GM19372 (cell line): ENCODE results near the gene CDR2.
A peak's percentile ranks its signal among the peaks of the same experiment; 100 is the strongest.
"Not testable (repeated sequence)": the region's sequence is repeated elsewhere in the genome, so short reads cannot be mapped to it uniquely, and the experiment has no call there.

Source experiments
- ATAC-seq: cut with Tn5 transposase; IDR thresholded peaks from one replicate; pipeline ENCODE4 v1.9.1; 2021; ENCODE audit warnings: mild to moderate bottlenecking, low read depth, moderate library complexity; ENCODE audit not compliant: unreplicated experiment

The CDR2 gene

DNA sequence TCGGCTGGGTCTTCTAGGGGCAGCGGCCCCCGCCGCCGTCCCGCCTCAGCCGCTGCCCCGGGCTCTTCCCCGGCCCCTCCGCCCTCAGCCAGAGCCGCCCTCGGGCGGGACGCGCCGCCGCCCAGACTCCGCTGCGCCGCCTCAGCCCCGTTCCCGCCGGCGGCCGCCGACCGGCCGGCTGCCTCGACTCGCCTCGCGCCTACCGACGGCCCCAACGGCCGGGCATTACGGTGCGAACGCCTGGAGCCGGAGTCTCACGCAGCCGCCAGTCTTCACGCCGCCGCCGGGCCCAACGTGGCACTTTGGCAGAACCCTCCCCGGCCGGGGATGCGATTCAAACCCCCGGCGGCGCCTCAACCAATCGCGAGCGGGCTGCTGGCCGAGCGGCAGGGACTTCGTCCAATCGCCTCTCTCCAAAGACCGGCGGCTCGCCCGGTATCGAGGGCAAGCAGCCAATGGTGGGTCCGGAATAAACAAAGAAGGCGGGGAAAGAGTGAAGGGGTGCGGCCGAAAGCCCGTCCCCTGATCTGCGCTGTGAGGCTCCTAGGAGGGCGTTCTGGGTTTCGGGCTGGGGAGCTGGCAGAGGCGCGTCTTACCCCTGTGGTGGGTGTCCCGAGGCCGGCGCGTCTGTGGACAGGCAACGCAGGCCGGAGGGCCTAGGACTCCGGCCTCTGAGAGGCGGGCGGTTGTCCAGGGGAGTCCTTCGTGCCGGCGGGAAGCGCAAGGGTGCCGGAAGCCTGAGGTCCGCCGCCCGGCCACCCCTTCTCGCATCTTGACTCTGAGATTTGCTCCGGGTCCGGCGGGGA is at the start of gene CDR2:
CDR2 (minus strand) TSS at position 309 of the 806 bp plus-strand sequence. CDS start 310 bp downstream, outside the sequence.
- ATAC-seq: peak; percentile 94

GRCh38 chr16:22423716-22424115 is 49.3 kb upstream of the CDR2 start:
- no peak for ATAC-seq

DNA sequence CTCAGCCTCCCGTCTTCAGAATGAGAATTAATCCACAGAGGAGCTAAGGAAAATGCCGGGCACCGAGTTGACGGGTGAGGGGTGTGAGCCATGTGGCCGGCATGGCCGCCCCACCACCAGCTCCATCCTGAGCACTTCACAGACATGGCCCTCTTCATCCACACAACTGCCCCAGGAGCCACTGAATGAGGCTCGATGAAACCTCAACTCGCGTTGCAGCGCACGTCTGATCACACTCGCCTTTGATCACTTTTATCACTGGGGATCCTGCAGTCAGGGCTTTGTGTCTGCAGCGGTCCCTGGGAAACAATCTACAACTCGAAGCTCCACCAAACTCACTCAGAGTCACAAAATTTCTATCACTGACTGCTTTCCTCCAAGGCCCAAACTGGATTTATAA is 46.7 kb upstream of the CDR2 start:
- no peak for ATAC-seq

DNA sequence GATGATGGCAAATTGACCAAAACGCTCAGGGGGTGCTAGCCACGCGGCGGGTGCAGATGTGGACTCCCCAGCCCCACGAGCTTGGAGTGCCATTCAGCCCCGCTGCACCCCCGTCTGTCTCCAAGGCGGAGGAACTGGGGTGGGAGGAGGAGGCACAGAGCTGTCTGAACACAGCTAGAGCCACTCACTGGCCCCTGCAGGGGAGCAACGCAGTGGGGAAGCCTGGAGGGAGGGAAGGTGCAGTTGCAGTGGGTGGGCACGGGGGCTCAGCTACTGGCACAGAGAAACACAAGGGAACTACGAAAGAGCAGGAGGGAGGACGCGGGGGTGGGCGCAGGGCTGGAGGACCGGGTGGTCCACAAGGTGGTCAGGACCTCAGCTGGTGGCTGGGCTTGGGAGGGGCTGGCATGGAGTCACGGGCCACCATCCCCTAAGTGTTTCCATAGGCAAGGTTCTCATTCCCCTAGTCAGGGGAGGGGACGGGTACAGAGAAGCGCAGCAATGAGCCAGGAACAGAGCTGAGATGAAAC is 46.3 kb upstream of the CDR2 start:
- ATAC-seq: no peak

DNA sequence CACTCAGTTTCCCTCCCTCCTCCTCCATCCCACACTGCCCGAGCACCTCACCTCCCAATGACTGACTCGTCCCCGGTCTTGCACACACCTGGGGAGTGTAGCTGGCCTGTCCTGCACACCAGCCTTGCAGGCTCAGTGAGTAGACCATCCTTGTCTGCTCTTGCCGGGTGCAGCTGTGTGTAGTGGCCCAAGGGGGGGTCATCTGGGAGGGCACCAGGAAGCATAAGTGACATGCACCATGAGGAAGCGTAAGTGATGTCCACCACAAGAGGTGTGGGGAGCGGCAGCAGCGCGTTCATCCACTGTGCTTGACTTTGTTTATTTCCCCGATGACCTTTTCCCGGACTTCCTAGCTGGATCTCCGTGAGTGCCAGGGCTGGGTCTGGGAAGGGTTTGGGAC is 45.5 kb upstream of the CDR2 start:
- ATAC-seq: no peak

DNA sequence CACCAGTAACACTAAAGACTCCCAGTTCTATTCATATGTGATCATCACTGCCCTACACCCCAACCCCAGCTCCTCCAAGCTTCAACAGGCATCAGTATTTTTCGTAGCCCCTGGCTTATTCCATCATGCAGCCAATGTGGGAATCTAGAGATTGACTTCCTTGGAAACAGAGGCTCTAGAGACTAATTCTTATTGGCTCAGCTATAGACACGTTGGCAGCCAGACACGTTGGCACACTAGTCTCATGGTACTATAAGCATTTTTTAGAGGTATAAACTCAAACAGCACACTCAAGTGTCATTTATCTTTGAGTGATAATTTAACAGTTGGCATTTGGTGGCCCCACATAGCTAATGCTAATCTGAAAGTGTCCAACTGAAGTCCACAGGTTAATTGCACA is 44.4 kb upstream of the CDR2 start:
- ATAC-seq: no peak

DNA sequence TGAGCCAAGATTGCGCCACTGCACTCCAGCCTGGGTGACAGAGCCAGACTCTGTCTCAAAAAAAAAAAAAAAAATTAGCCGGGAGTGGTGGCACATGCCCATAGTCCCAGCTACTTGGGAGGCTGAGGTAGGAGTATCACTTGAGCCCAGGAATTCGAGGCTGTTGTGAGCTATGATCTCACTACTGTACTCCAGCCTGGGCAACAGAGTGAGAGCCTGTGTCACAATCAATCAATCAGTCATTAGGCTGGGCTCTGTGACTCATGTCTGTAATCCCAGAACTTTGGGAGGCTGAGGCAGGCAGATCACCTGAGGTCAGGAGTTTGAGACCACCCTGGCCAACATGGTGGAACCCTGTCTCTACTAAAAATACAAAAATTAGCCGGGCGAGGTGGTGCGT is 43.4 kb upstream of the CDR2 start:
- not testable (repeated sequence) for ATAC-seq

GRCh38 chr16:22417019-22417418 is 42.6 kb upstream of the CDR2 start:
- ATAC-seq: no peak

DNA sequence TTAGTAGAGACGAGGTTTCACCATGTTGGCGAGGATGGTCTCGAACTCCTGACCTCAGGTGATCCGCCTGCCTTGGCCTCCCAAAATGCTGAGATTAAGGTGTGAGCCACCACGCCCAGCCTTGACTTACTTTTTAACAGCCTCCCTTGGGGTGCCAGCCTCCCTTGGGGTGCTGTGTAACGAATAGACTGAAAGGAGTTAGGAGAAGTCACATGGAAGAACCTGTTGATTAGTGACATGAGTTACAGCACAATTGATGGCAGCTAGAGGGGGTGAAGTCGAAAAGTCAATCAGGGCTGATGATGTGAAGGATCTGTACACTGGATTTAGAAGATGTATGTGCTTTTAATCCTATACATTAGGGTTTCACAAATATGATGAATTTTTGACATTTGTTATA is 39.4 kb upstream of the CDR2 start:
- no peak for ATAC-seq

GRCh38 chr16:22407486-22407885 is 33.1 kb upstream of the CDR2 start:
- no peak for ATAC-seq

DNA sequence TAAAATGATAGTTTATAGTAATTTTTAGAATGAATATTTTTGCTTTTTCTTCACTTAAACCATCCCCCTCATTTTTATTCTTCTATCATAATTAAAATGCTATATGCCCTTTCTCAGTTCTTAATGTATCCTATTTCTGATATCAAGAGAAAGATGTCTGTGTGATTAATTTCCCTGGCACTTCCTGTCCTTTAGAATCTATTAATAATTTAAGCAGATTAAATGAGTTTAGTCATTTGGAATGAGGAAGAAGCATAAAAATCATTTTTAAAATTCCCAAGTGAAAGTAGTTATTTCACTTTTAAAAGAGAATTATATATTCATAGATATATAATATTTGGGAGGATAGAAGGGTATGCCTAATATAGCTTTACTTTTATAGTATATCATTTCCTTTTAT is 27.8 kb upstream of the CDR2 start:
- ATAC-seq: no peak

GRCh38 chr16:22400900-22401299 is 26.5 kb upstream of the CDR2 start:
- no peak for ATAC-seq

GRCh38 chr16:22397931-22398330 is 23.5 kb upstream of the CDR2 start:
- ATAC-seq: no peak

- ATAC-seq: no peak
Observed at GRCh38 chr16:22397464-22397863, 23.0 kb upstream of the CDR2 start.

- no peak for ATAC-seq
Observed at GRCh38 chr16:22395960-22396359, 21.5 kb upstream of the CDR2 start.

DNA sequence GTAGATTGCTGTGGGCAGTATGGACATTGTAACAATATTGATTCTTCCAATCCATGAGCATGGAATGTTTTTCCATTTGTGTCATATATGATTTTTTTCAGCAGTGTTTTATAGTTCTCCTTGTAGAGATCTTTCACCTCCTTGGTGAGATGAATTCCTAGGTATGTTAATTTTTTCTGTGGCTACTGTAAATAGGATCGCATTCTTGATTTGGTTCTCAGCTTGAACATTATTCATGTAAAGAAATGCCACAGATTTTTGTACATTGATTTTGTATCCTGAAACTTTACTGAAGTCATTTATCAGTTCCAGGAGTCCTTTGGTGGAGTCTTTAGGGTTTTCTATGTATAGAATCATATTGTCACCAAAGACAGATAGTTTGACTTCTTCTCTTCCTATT is 19.7 kb upstream of the CDR2 start:
- ATAC-seq: no peak

DNA sequence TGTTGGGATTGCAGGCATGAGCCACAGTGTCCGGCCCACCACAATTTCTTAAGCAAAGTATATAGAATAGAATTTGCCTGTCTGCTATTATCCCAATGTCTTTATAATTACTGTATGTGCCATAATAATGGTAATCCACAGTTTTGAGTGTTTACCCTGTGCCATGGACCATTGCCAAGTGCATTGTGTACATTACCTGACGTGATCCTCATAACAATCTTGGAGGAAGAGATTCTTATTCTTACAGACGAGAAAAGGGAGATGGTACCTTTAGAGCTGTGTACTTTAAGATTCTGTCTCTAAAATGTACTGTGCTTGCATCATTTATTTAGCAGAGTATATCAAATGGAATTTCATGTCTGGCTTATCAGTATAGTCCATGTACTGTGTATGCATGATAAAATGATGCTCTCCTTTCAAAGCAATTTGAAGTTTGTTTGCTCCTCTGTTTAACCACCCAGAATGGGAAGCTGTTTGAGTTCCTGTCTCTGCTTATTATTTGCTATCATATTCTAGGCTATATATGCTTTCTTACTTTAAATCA is 13.8 kb upstream of the CDR2 start:
- no peak for ATAC-seq

DNA sequence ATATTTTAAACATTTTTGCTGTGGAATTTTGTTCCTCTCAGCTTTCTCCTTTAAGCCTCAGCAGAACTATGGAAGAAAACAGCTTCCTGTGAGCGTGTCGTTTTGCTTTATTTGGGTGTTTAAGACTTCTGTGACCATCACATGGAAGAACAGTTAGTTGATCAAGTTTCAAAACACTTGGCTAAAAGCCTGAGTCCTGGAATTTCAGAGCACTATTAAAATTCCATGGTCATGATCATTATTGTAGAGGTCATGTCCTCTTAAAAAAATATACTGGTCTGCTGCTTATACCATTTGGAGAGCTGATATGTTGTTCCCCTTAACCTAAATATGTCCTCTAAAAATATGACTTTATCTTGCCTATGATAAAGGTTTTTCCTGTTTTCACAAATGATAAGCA is 12.6 kb upstream of the CDR2 start:
- no peak for ATAC-seq

DNA sequence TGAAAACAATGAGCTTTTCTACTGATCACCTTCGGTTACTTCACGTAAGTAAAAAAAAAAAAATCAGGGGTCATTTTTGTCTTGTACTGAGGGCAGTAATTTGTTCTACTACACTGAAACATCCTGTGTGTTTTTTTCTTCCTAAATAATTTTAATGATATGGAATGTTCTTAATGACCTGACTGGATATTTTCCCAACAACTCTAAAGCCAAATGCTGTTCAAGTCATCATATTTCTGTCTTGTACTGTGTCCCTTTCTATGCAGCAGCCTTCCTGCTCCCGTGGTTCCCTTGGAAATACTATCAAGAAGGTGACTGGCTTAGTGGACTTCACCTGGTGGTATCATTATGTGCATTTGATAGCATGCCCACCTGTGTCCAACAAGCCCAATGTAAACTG is 10.8 kb upstream of the CDR2 start:
- ATAC-seq: no peak

DNA sequence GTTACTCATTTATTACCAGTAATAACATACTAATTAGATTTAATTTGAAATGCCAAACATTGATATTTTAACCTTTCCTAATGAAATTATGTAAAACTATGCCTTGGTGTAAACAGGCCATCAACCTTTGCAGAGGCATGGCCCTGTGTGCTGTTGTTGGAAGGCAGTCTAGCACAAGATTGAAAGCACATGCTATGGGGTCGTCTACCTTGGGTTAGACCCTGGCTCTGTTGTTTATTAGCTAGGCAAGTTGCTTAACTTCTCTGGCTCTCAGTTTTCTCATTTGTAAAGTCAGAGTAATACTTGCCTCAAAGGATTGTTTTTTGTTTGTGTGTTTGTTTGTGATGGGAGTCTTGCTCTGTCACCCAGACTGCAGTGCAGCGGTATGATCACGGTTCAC is 9.4 kb upstream of the CDR2 start:
- ATAC-seq: no peak

- ATAC-seq: no peak
Observed at GRCh38 chr16:22381392-22381791, 7.0 kb upstream of the CDR2 start.

DNA sequence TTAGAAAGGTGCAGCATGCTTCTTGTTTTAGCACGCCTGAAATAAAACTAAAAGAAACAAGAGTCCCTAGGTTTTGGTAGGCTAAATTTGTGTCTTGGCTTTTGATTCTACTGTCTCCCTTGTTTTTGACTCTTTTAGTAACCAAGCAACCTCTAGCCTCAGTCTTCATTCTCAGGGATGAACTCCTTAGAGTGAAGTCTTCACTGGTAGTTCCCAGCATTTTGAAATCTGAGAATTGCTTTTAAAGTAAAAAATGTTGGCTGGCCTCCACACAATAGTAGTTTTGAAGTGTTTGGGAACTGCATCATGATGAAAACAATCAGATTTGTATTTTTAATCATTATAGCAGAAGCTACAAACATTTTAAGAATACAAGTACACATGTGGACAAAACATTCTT is 6.1 kb upstream of the CDR2 start:
- no peak for ATAC-seq
